Skin epidermis (tissue), 12 donors: ENCODE measurements around the gene ADAMTSL3.
"Not testable (repeated sequence)": the region's sequence is repeated elsewhere in the genome, so short reads cannot be mapped to it uniquely, and the experiment has no call there.

Source experiments
- H3K27ac ChIP-seq, 21 experiments: fragments of 200-600 bp; sonication (generic) in 11 of 21; one replicate each; pipeline ENCODE4 v1.5.0; 2020; ENCODE audit warnings: mild to moderate bottlenecking in 3 of 21, inconsistent platforms in 2 of 21, moderate library complexity in 2 of 21
- H3K4me3 ChIP-seq, 7 experiments: fragments of 200-600 bp; sonication (generic) in 2 of 7; one replicate each; pipeline ENCODE4 v1.5.0; 2020; ENCODE audit warnings: inconsistent platforms in 2 of 7, mild to moderate bottlenecking in 2 of 7, moderate library complexity in 1 of 7

Gene ADAMTSL3

GRCh38 chr15:83991163-83991562 is 337.2 kb downstream of the ADAMTSL3 start:
- Histone ChIP-seq H3K4me3 (no peak overlapping the region), H3K27ac (no peak overlapping the region)

GRCh38 chr15:83992324-83993031 is 338.6 kb downstream of the ADAMTSL3 start:
- no peak overlapping the region for H3K27ac ChIP-seq
- H3K4me3 ChIP-seq = no peak overlapping the region

- no peak overlapping the region for H3K4me3 ChIP-seq
- no peak overlapping the region for H3K27ac ChIP-seq
These were observed 339.7 kb downstream of the ADAMTSL3 start for GRCh38 chr15:83993591-83993990.

GRCh38 chr15:83998486-83998885 is 344.6 kb downstream of the ADAMTSL3 start:
- Histone ChIP-seq H3K27ac (no peak overlapping the region), H3K4me3 (no peak overlapping the region)

GRCh38 chr15:83999396-84000135 is 345.6 kb downstream of the ADAMTSL3 start:
- H3K4me3 ChIP-seq = no peak overlapping the region
- H3K27ac ChIP-seq = no peak overlapping the region

GRCh38 chr15:84001037-84001436 is 347.1 kb downstream of the ADAMTSL3 start:
- H3K4me3 ChIP-seq = no peak overlapping the region
- peak overlapping the region in 2 of 21 experiments; percentile 3 to 29 for H3K27ac ChIP-seq

- H3K27ac ChIP-seq = peak overlapping the region in 4 of 21 experiments; percentile 27 to 38 (median 32)
These were observed 347.7 kb downstream of the ADAMTSL3 start for GRCh38 chr15:84001655-84002054.

GRCh38 chr15:84003791-84004503 is 350.0 kb downstream of the ADAMTSL3 start:
- H3K27ac ChIP-seq = no peak overlapping the region
- no peak overlapping the region for H3K4me3 ChIP-seq

More at GRCh38 chr15:84001655-84002054, 347.7 kb downstream of the ADAMTSL3 start:
- no peak overlapping the region for H3K4me3 ChIP-seq

- Histone ChIP-seq H3K27ac (no peak overlapping the region), H3K4me3 (no peak overlapping the region)
These were observed 352.5 kb downstream of the ADAMTSL3 start for GRCh38 chr15:84006421-84006820.

GRCh38 chr15:84009616-84010015 is 355.7 kb downstream of the ADAMTSL3 start:
- no peak overlapping the region for H3K4me3 ChIP-seq
- H3K27ac ChIP-seq = no peak overlapping the region

GRCh38 chr15:84010246-84010645 is 356.3 kb downstream of the ADAMTSL3 start:
- H3K4me3 ChIP-seq = no peak overlapping the region

GRCh38 chr15:84016371-84016770 is 362.4 kb downstream of the ADAMTSL3 start:
- H3K4me3 ChIP-seq = no peak overlapping the region
- H3K27ac ChIP-seq = no peak overlapping the region

More at GRCh38 chr15:84010246-84010645, 356.3 kb downstream of the ADAMTSL3 start:
- no peak overlapping the region for H3K27ac ChIP-seq

GRCh38 chr15:84022516-84022915 is 368.6 kb downstream of the ADAMTSL3 start:
- no peak overlapping the region for H3K4me3 ChIP-seq
- no peak overlapping the region for H3K27ac ChIP-seq

GRCh38 chr15:84023636-84024035 is 369.7 kb downstream of the ADAMTSL3 start:
- no peak overlapping the region for H3K4me3 ChIP-seq
- no peak overlapping the region for H3K27ac ChIP-seq

- H3K27ac ChIP-seq = no peak overlapping the region
- no peak overlapping the region for H3K4me3 ChIP-seq
These were observed 380.1 kb downstream of the ADAMTSL3 start for GRCh38 chr15:84033793-84034553.

- Histone ChIP-seq H3K4me3 (no peak overlapping the region), H3K27ac (no peak overlapping the region)
These were observed 380.9 kb downstream of the ADAMTSL3 start for GRCh38 chr15:84034578-84035398.

GRCh38 chr15:84035399-84035766 is 381.5 kb downstream of the ADAMTSL3 start:
- no peak overlapping the region for H3K27ac ChIP-seq
- H3K4me3 ChIP-seq = no peak overlapping the region

GRCh38 chr15:84037301-84037700 is 383.4 kb downstream of the ADAMTSL3 start:
- H3K27ac ChIP-seq = no peak overlapping the region
- H3K4me3 ChIP-seq = no peak overlapping the region

GRCh38 chr15:84042434-84043056 is 388.6 kb downstream of the ADAMTSL3 start:
- not testable (repeated sequence) for H3K4me3 ChIP-seq, H3K27ac ChIP-seq
